Medulla oblongata (tissue), 1 donor: ENCODE measurements around the gene SELENOV.
"Not testable (repeated sequence)": the region's sequence is repeated elsewhere in the genome, so short reads cannot be mapped to it uniquely, and the experiment has no call there.

Source experiments
- DNase-seq: peaks from one replicate; pipeline ENCODE4 v3.0.0-alpha.2; 2015; ENCODE audit errors: extremely low spot score

The SELENOV gene, protein sequence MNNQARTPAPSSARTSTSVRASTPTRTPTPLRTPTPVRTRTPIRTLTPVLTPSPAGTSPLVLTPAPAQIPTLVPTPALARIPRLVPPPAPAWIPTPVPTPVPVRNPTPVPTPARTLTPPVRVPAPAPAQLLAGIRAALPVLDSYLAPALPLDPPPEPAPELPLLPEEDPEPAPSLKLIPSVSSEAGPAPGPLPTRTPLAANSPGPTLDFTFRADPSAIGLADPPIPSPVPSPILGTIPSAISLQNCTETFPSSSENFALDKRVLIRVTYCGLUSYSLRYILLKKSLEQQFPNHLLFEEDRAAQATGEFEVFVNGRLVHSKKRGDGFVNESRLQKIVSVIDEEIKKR

DNA sequence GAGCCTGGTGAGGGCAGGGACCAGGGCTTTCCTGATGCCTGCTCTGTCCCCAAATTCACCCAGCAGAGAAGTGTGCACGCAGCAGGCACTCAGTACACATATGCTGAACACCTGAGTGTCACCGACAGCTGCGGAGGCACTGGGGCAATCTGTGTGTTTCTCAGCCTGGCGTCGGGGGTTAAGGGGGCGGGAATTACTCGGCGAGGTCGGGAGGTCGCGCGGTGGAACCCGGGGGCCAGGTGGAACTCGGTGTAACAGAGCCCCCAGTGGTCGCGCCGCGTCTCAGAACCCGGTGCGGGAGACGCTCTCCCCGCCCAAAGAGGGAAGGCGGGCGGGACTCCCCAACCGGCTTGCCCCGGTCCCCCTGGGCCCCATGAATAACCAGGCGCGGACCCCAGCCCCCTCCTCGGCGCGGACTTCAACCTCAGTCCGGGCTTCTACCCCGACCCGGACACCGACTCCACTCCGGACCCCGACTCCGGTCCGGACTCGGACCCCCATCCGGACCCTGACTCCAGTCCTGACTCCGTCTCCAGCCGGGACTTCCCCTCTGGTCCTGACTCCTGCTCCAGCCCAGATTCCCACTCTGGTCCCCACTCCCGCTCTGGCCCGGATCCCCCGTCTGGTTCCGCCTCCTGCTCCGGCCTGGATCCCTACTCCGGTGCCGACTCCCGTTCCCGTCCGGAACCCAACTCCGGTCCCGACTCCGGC lies at the start of gene SELENOV:
TSS of gene SELENOV (plus strand) at position 300 of the 711 bp plus-strand sequence. CDS start at position 374, 74 bp downstream.
- no peak for DNase-seq

DNA sequence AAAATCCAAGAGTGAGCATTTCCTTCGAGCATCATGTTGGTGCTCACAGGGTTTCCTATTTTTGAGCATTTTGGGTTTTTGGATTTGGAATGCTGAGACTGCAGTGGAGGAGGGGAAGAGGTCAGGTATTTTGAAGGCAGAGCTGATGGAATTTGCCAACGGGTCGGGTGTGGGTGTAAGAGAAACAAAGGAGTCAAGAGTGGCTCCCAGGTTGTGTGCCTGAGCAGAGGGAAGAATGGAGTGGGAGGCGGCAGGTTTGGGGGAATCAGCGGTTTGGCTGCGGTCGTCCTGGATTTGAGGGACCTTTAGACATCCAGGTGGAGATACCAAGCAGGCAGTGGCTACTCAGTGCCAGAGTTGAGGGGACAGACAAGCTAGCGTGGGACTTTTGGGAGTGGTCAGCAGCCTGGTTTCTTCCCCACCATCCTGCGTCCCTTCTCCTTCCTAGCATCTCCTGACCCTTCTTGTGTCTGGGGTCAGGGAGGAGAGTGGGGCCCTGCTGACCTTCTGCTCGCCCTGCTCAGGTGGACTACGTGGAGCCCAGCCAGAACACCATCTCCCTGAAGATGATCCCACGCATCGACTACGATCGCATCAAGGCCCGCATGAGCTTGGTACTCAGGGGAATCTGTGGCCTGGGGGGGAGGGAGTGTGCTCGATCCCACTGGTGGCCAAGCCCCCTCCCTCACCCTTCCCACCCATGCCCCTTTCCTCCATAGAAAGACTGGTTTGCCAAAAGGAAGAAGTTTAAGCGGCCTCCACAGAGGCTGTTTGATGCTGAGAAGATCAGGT lies 48.8 kb upstream of the SELENOV start:
- DNase-seq: no peak

DNA sequence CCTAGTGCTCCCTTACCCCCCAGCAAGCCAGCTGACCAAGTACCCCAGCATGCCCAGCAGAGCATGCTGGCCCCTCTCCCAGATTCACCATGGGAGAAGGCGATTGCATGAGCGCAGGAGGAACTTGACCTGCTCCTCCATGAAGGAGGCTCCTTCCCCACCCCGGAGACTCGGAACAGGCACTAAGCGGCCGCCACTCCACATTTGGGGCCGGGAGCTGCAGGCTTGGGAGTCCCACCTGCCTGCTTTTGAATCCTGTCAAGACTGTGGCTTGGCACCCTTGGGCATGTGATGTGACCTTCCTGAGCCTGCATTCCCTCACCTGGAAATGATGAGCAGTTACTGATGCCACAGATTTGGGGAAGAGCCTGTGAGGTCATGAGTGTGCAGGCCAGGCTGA lies 47.0 kb upstream of the SELENOV start:
- DNase-seq: no peak

DNA sequence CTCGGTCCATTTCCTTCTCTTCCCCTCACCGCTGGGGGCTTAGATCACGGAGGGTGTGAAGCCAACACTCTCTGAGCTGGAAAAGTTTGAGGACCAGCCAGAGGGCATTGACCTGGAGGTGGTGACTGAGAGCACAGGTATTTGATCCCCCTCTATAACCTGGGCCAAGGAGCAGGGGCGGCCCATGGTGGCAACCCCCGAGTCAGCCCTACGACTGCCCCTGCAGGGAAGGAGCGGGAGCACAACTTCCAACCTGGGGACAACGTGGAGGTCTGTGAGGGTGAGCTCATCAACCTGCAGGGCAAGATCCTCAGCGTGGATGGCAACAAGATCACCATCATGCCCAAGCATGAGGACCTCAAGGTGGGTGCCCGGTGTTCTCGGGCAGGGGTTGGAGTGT lies 45.9 kb upstream of the SELENOV start:
- no peak for DNase-seq

- no peak for DNase-seq
These were observed 45.4 kb upstream of the SELENOV start for GRCh38 chr19:39469567-39469966.

- no peak for DNase-seq
These were observed 44.1 kb upstream of the SELENOV start for GRCh38 chr19:39470724-39471339.

GRCh38 chr19:39471756-39472536 lies 43.0 kb upstream of the SELENOV start:
- DNase-seq: no peak

DNA sequence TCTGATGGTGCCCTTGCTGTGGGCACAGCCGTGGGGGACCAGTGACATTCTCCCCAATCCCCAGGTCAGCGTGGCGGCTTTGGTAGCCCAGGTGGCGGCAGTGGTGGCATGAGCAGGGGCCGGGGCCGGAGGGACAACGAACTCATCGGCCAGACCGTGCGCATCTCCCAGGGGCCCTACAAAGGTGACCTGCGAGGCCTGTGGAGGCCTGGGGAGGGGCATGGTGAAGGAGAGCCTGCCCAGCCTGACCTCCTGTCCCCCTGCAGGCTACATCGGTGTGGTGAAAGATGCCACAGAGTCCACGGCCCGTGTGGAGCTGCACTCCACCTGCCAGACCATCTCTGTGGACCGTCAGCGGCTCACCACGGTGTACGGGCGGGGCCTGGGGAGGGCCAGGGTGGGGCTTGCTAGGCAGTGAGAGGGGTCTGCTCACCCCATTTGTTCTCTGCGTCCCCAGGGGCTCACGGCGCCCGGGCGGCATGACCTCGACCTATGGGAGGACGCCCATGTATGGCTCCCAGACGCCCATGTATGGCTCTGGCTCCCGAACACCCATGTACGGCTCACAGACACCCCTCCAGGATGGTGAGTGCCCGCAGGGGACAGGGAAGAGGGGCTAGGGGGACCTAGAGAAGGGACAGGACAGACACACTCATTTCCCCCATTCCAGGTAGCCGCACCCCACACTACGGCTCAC lies 42.0 kb upstream of the SELENOV start:
- DNase-seq: no peak

- no peak for DNase-seq
These were observed 41.4 kb upstream of the SELENOV start for GRCh38 chr19:39473443-39473960.

- DNase-seq: peak; percentile 21
These were observed 40.8 kb upstream of the SELENOV start for GRCh38 chr19:39474139-39474620.

DNA sequence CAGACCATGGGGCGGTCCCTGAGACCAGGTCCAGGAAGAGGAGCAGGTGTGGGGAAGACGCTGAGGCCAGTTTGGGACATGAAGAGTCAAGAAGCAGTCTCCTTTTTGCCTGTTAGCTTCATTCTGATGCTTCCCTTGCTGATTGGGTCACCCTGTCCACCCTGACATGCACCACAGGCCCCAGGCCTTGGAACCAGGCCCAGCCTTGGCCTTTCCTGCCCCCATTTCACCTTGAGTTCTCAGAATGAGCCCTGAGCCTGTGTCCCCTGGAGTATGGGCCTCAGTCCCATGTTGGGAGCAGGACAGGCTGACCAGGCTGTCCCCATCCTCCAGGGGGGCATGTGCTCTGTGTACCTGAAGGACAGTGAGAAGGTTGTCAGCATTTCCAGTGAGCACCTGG lies 39.2 kb upstream of the SELENOV start:
- DNase-seq: no peak

DNA sequence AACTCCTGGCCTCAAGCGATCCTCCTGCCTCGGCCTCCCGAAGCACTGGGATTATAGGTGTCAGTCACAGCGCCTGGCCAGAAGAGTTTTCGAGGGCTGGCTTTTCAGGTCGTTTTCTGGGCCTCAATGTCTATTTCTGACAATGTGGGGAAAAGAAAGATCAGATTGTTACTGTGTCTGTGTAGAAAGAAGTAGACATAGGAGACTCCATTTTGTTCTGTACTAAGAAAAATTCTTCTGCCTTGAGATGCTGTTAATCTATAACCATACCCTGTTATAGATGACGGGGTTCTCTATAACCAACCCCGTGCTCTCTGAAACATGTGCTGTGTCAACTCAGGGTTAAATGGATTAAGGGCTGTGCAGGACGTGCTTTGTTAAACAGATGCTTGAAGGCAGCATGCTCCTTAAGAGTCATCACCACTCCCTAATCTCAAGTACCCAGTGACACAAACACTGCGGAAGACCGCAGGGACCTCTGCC lies 35.6 kb upstream of the SELENOV start:
- not testable (repeated sequence) for DNase-seq

DNA sequence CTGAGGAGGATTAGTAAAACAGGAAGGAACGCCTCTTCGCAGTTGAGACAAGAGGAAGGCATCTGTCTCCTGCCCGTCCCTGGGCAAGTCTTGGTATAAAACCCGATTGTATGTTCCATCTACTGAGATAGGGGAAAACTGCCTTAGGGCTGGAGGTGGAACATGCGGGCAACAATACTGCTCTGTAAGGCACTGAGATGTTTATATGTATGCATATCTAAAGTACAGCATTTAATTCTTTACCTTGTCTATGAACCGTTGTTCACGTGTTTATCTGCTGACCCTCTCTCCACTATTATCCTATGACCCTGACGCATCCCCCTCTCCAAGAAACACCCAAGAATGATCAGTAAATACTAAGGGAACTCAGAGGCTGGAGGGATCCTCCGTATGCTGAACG lies 35.0 kb upstream of the SELENOV start:
- DNase-seq: peak; percentile 4

DNA sequence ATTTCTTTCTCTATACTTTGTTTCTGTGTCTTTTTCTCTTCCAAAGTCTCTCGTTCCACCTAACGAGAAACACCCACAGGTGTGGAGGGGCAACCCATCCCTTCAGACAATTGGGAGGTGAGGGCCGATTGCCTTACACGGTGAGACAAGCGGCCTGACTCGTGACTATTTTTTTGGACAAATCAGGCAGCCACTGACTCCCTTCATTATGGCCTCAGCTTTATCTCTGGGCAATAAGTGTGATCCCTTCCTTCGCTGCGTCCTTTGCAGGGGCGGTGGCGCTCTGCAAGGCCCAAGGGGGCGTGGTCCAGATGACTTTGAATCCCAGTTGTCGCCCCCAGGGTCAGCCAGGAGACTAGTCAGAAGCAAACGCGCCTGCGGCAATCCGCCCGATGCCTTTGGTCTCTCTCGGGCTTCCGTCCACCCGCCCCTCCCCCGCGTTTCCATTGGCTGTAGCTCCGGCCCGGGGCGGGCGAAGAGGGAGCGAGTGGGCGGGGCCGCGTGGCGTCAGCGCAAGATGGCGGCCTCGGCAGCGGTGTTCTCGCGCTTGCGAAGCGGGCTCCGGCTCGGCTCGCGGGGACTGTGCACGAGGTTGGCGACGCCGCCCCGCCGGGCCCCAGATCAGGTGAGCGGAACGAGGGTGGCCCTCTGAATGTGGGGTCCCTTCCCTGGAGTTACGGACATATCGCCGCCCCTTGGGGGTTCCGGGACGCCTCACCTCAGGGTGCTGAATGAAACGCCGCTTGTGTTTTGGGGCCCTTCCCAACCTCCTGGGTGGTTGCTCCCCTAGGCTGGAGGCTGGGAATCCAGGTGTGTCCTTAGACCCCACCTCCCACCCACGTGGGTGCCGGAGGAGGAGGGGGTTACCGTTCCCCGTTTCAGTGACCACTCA lies 34.4 kb upstream of the SELENOV start, which contains the start of gene TIMM50:
TSS of gene TIMM50 (plus strand) at position 502 of the 892 bp plus-strand sequence. CDS start at position 518, 16 bp downstream.
- DNase-seq: peak; percentile 94

GRCh38 chr19:39481229-39481545 lies 33.8 kb upstream of the SELENOV start:
- no peak for DNase-seq

- no peak for DNase-seq
These were observed 33.3 kb upstream of the SELENOV start for GRCh38 chr19:39481676-39482075.

GRCh38 chr19:39483141-39483540 lies 31.8 kb upstream of the SELENOV start:
- DNase-seq: no peak

DNA sequence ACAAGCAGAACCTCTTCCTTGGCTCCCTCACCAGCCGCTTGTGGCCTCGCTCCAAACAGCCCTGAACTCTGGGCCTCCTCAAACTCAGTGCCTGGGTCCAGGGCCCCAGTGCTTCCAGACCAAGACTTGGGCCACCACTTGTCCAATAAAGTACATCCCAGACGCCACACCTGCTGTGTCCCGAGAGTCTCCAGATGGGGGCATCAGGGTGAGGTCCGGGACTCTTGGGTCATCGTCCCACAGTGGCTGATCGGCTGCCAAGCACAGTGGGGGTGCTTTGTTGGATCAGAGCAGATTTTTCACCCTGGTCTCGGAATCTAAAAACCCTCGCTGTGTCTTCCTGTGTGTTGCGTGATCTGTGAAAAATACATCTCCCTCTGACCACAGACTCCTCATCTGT lies 25.2 kb upstream of the SELENOV start:
- DNase-seq: no peak

- no peak for DNase-seq
These were observed 22.7 kb upstream of the SELENOV start for GRCh38 chr19:39492225-39492624.
